Inflammatory macrophage (primary cell): ENCODE results near the gene GRB14.
"Not testable (repeated sequence)": the region's sequence is repeated elsewhere in the genome, so short reads cannot be mapped to it uniquely, and the experiment has no call there.

Source experiments
- DNase-seq, 2 donors: peaks; one replicate each; pipeline ENCODE4 v3.0.0-alpha.2; 2020 to 2022

Gene GRB14

GRCh38 chr2:164485541-164485940 is 135.7 kb downstream of the GRB14 start:
- no peak for DNase-seq

- DNase-seq = no peak
These were observed 141.8 kb downstream of the GRB14 start for GRCh38 chr2:164479460-164479859.

GRCh38 chr2:164478205-164478604 is 143.1 kb downstream of the GRB14 start:
- no peak for DNase-seq

GRCh38 chr2:164474873-164475272 is 146.4 kb downstream of the GRB14 start:
- DNase-seq = no peak

GRCh38 chr2:164473021-164473420 is 148.3 kb downstream of the GRB14 start:
- no peak for DNase-seq

DNA sequence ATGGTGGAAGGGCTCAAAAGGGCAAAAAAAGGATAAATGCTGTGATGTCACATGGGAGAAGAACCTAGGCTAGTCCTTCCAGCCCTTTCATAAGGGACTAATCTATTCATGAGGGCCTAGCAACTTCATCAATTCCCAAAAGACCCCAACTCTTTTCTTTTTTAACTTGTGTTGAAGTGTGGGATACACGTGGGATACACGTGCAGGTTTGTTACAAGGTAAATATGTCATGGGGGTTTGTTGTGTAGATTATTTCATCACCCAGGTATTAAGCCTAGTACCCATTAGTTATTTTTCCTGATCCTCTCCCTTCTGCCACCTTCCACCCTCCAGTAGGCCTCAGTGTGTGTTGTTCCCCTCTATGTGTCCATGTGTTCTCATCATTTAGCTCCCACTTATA is 156.2 kb downstream of the GRB14 start:
- not testable (repeated sequence) for DNase-seq

DNA sequence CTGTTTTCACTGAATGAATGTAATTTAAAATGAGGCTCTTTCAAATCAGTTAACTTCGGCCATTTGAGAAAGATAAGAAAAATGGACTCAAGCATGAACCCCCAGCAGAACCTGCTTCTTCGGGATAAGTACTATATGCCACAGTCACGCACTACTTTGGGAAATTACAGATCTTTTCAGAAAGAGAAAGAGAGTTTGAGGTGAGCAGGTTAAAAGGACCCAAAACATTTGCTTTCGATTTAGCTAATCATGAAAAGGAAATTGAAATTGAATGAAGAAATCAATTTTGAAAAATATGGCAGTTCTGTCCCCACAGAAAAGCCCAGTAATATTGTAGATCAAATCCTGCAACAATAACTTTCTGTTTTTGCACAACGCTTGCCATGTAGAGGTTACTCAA is 156.9 kb downstream of the GRB14 start:
- no peak for DNase-seq

GRCh38 chr2:164458792-164459191 is 162.5 kb downstream of the GRB14 start:
- DNase-seq = no peak

GRCh38 chr2:164457271-164457670 is 164.0 kb downstream of the GRB14 start:
- no peak for DNase-seq

DNA sequence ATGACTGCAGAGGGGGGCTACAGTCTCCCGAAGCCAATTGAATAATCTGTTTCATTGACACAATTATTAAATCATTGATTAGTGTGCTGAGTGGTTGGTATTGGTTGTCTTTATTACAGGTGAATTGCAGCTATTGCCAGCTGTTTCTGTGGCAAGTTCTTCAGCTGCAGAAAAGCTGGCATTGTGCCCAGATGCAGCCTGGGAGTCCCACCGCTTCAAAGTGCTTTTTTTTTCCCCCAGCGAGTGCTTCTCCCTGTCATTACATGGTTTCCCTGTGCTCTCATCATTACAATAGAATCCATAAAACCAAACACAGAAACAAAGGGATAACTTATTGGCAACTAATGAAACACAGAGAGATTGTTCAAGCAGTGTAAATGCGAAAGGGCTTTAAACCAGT is 164.7 kb downstream of the GRB14 start:
- DNase-seq = no peak

GRCh38 chr2:164453656-164454305 is 167.5 kb downstream of the GRB14 start:
- DNase-seq = no peak

- no peak for DNase-seq
These were observed 171.0 kb downstream of the GRB14 start for GRCh38 chr2:164450278-164450677.

DNA sequence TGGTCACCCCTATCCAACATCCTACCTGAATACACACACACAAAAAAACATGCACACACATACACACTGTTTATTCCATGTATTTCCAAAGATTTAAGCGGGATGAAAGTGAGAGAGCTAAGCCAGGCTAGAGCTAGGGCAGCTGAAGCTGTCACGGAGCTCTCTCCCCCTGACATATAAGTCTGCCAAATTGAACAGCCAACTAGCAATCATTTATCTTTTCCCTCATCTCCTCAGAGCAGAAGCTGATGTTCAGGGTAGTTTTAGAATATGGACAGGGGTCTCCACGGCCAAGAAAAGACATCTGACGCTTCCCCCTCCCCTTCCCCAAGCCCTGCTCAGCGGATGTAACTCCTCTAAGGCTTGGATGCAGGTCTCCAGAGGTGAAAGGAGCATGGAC is 171.6 kb downstream of the GRB14 start:
- no peak for DNase-seq

- DNase-seq = no peak
These were observed 173.6 kb downstream of the GRB14 start for GRCh38 chr2:164447660-164448059.
